ENCODE data around the gene KIN. TPM values are rescaled to one million over a fixed set of nuclear protein-coding genes. Genes with fewer than 3 reads are reported as not detected.

The KIN gene
- total and polyA plus RNA-seq, 2 donors from 2014 or later = 10.8 to 12.9 TPM

DNA sequence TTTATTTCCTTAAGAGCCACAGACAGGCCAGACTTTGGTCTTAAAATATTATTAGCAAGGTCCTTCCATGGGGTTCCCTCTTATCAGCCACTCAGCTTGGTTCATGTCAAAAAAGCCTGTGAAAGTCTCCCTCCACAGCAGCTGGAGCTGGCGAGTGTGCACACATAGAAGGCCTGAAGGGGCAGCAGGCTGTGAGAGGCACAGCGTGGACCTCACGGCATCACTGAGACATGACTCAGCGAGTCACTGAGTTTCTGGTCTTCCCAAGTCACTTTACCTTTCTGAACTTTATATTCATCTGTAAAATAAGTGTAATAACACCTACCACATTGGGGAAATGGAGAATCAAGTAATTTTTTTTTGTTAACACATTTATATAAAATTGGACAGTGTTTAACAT lies 39.2 kb upstream of the KIN start:
- DNase-seq (no peak), FAIRE-seq (no peak)
- intact Hi-C loops (cut with DNase I) = no loop called here
- H3K27ac ChIP-seq (ENCODE audit: low read depth in 2 of 2, low read length in 2 of 2) = no peak overlapping the region
- no peaks in the 10 kb centered on the region for H3K27me3 ChIP-seq (ENCODE audit: control insufficient read depth, insufficient read depth, low read length)
- TF ChIP-seq, protein P1, sequence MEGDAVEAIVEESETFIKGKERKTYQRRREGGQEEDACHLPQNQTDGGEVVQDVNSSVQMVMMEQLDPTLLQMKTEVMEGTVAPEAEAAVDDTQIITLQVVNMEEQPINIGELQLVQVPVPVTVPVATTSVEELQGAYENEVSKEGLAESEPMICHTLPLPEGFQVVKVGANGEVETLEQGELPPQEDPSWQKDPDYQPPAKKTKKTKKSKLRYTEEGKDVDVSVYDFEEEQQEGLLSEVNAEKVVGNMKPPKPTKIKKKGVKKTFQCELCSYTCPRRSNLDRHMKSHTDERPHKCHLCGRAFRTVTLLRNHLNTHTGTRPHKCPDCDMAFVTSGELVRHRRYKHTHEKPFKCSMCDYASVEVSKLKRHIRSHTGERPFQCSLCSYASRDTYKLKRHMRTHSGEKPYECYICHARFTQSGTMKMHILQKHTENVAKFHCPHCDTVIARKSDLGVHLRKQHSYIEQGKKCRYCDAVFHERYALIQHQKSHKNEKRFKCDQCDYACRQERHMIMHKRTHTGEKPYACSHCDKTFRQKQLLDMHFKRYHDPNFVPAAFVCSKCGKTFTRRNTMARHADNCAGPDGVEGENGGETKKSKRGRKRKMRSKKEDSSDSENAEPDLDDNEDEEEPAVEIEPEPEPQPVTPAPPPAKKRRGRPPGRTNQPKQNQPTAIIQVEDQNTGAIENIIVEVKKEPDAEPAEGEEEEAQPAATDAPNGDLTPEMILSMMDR (IDR thresholded peaks at IDR 0.05; ENCODE audit: borderline replicate concordance, extremely low read depth, insufficient read depth) = no peak
- H3K36me3 ChIP-seq (ENCODE audit: control insufficient read depth in 2 of 3, insufficient read depth in 3 of 3, low read length in 3 of 3) = peaks cover 3 to 5% (median 4%) of the 10 kb centered on the region in 3 donors
- H3K9me3 ChIP-seq (ENCODE audit: control insufficient read depth in 2 of 3, insufficient read depth in 1 of 3, low read length in 3 of 3) = no peaks in the 10 kb centered on the region
- H3K4me1 ChIP-seq (ENCODE audit: control insufficient read depth in 2 of 3, insufficient read depth in 2 of 3, low read depth in 1 of 3, low read length in 3 of 3) = no peaks in the 10 kb centered on the region
- H3K9ac ChIP-seq (ENCODE audit: low read length in 3 of 3) = no peak overlapping the region
- no peak overlapping the region for H3K4me3 ChIP-seq (ENCODE audit: low read length in 3 of 3)

DNA sequence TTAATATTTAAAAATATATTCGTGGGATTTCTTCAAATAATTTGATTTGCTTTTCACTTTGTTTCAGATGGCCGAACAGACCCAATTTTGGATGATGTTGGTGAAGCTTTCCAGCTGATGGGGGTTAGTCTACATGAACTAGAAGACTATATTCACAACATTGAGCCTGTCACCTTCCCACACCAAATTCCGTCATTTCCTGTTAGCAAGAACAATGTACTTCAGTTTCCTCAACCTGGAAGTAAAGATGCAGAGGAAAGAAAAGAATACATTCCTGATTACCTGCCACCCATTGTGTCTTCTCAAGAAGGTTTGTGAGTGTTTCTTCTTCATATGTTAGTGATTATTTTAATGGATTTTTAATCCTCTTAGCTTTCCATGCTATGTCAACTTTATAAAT lies 36.5 kb upstream of the KIN start:
- TF ChIP-seq, protein P1 (IDR thresholded peaks at IDR 0.05; ENCODE audit: borderline replicate concordance, extremely low read depth, insufficient read depth) = no peak
- Histone ChIP-seq H3K27ac (ENCODE audit: low read depth in 2 of 2, low read length in 2 of 2) (no peak overlapping the region), H3K36me3 (ENCODE audit: control insufficient read depth in 2 of 3, insufficient read depth in 3 of 3, low read length in 3 of 3) (peaks cover 3 to 8% (median 7%) of the 10 kb centered on the region in 3 donors), H3K9ac (ENCODE audit: low read length in 3 of 3) (no peak overlapping the region), H3K27me3 (ENCODE audit: control insufficient read depth, insufficient read depth, low read length) (no peaks in the 10 kb centered on the region), H3K4me1 (ENCODE audit: control insufficient read depth in 2 of 3, insufficient read depth in 2 of 3, low read depth in 1 of 3, low read length in 3 of 3) (peaks cover 0 to 8% (median 1%) of the 10 kb centered on the region in 3 donors), H3K9me3 (ENCODE audit: control insufficient read depth in 2 of 3, insufficient read depth in 1 of 3, low read length in 3 of 3) (no peaks in the 10 kb centered on the region), H3K4me3 (ENCODE audit: low read length in 3 of 3) (no peak overlapping the region)
- FAIRE-seq (no peak), DNase-seq (no peak)
- intact Hi-C loops (cut with DNase I) = no loop called here

DNA sequence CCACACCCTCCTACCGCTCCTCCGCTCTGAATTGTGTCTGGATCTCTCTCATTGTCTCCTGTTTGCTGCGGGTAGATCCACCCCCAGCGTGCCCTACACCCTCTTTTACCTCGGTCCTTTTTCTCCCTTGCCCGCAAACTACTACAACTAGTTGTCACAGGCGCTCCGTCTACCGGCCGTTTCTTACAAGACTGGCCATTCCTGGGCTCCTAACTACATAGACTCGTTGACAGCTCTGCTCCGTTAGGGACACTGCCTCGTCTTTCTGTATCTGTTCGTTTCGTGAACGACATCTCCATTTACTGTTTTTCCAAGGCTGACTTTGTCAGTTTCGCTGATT lies 31.3 kb upstream of the KIN start:
- intact Hi-C loops (cut with DNase I) = no loop called here
- no peaks in the 10 kb centered on the region for H3K27me3 ChIP-seq (ENCODE audit: control insufficient read depth, insufficient read depth, low read length)
- TF ChIP-seq, protein P1 (IDR thresholded peaks at IDR 0.05; ENCODE audit: borderline replicate concordance, extremely low read depth, insufficient read depth) = peak; percentile 32
- no peak overlapping the region for H3K27ac ChIP-seq (ENCODE audit: low read depth in 2 of 2, low read length in 2 of 2)
- H3K36me3 ChIP-seq (ENCODE audit: control insufficient read depth in 2 of 3, insufficient read depth in 3 of 3, low read length in 3 of 3) = peaks cover 0 to 4% (median 2%) of the 10 kb centered on the region in 3 donors
- H3K4me1 ChIP-seq (ENCODE audit: control insufficient read depth in 2 of 3, insufficient read depth in 2 of 3, low read depth in 1 of 3, low read length in 3 of 3) = peaks cover 0 to 8% (median 2%) of the 10 kb centered on the region in 3 donors
- FAIRE-seq (no peak), DNase-seq (peak in 3 of 5 donors; percentile 39 to 76 (median 53))
- H3K4me3 ChIP-seq (ENCODE audit: low read length in 3 of 3) = peak overlapping the region; percentile 76 to 97 (median 92)
- H3K9ac ChIP-seq (ENCODE audit: low read length in 3 of 3) = peak overlapping the region; percentile 37 to 90 (median 73)
- no peaks in the 10 kb centered on the region for H3K9me3 ChIP-seq (ENCODE audit: control insufficient read depth in 2 of 3, insufficient read depth in 1 of 3, low read length in 3 of 3)
